Liver (tissue), 3 donors: ENCODE results near the gene CBR4.

Experiments used
- ATF3 ChIP-seq: IDR thresholded peaks from 2 replicates; pipeline ENCODE4 v1.6.1; 2016; ENCODE audit warnings: antibody characterized with exemption
- FOXA1 ChIP-seq: IDR thresholded peaks from 2 replicates; pipeline ENCODE4 v1.6.1; 2016; ENCODE audit warnings: antibody characterized with exemption
- GABPA ChIP-seq, 2 donors: IDR thresholded peaks in 1 of 2; conservative IDR thresholded peaks in 1 of 2; 2 replicates each; pipeline ENCODE4 v1.6.1; 2016; ENCODE audit warnings: antibody characterized with exemption in 2 of 2, mild to moderate bottlenecking in 1 of 2, moderate library complexity in 1 of 2
- HNF4A ChIP-seq, 2 donors: conservative IDR thresholded peaks; 2 replicates each; pipeline ENCODE4 v1.6.1; 2016; ENCODE audit warnings: antibody characterized with exemption in 2 of 2, mild to moderate bottlenecking in 2 of 2
- JUND ChIP-seq, 2 donors: IDR thresholded peaks; 2 replicates each; pipeline ENCODE4 v1.6.1; 2016; ENCODE audit warnings: antibody characterized with exemption in 2 of 2
- RXRA ChIP-seq, 2 donors: IDR thresholded peaks; 2 replicates each; pipeline ENCODE4 v1.6.1; 2017 to 2018; ENCODE audit warnings: antibody characterized with exemption in 2 of 2, mild to moderate bottlenecking in 1 of 2
- SP1 ChIP-seq: IDR thresholded peaks from 2 replicates; pipeline ENCODE4 v1.6.1; 2018; ENCODE audit warnings: antibody characterized with exemption, mild to moderate bottlenecking
- TAF1 ChIP-seq: conservative IDR thresholded peaks from 2 replicates; pipeline ENCODE4 v1.6.1; 2016; ENCODE audit warnings: antibody characterized with exemption, mild to moderate bottlenecking
- YY1 ChIP-seq: IDR thresholded peaks from 2 replicates; pipeline ENCODE4 v1.6.1; 2016; ENCODE audit warnings: antibody characterized with exemption, mild to moderate bottlenecking
- TF ChIP-seq, protein P1 (sequence below): fragments of 150-350 bp; IDR thresholded peaks from 2 replicates; pipeline ENCODE4 v1.5.1; 2017; ENCODE audit warnings: improper control_type of control experiment, low read depth, low read length; ENCODE audit not compliant: missing input control
- TF ChIP-seq, protein P2 (sequence below): IDR thresholded peaks from 2 replicates; pipeline ENCODE4 v1.6.1; 2016; ENCODE audit warnings: antibody characterized with exemption, mild to moderate bottlenecking
- TF ChIP-seq, protein P3 (sequence below): IDR thresholded peaks from 2 replicates; pipeline ENCODE4 v1.6.1; 2016; ENCODE audit warnings: antibody characterized with exemption
- donor health status: healthy.
- donor health status: healthy.

GRCh38 chr4:168981942-168982341 lies 28.1 kb downstream of the CBR4 start:
- TF ChIP-seq, protein P1, sequence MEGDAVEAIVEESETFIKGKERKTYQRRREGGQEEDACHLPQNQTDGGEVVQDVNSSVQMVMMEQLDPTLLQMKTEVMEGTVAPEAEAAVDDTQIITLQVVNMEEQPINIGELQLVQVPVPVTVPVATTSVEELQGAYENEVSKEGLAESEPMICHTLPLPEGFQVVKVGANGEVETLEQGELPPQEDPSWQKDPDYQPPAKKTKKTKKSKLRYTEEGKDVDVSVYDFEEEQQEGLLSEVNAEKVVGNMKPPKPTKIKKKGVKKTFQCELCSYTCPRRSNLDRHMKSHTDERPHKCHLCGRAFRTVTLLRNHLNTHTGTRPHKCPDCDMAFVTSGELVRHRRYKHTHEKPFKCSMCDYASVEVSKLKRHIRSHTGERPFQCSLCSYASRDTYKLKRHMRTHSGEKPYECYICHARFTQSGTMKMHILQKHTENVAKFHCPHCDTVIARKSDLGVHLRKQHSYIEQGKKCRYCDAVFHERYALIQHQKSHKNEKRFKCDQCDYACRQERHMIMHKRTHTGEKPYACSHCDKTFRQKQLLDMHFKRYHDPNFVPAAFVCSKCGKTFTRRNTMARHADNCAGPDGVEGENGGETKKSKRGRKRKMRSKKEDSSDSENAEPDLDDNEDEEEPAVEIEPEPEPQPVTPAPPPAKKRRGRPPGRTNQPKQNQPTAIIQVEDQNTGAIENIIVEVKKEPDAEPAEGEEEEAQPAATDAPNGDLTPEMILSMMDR: no peak
- TF ChIP-seq FOXA1: no peak
- TF ChIP-seq, protein P2, sequence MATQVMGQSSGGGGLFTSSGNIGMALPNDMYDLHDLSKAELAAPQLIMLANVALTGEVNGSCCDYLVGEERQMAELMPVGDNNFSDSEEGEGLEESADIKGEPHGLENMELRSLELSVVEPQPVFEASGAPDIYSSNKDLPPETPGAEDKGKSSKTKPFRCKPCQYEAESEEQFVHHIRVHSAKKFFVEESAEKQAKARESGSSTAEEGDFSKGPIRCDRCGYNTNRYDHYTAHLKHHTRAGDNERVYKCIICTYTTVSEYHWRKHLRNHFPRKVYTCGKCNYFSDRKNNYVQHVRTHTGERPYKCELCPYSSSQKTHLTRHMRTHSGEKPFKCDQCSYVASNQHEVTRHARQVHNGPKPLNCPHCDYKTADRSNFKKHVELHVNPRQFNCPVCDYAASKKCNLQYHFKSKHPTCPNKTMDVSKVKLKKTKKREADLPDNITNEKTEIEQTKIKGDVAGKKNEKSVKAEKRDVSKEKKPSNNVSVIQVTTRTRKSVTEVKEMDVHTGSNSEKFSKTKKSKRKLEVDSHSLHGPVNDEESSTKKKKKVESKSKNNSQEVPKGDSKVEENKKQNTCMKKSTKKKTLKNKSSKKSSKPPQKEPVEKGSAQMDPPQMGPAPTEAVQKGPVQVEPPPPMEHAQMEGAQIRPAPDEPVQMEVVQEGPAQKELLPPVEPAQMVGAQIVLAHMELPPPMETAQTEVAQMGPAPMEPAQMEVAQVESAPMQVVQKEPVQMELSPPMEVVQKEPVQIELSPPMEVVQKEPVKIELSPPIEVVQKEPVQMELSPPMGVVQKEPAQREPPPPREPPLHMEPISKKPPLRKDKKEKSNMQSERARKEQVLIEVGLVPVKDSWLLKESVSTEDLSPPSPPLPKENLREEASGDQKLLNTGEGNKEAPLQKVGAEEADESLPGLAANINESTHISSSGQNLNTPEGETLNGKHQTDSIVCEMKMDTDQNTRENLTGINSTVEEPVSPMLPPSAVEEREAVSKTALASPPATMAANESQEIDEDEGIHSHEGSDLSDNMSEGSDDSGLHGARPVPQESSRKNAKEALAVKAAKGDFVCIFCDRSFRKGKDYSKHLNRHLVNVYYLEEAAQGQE: no peak
- TF ChIP-seq YY1: no peak
- no peak for TF ChIP-seq JUND (IDR thresholded peaks at IDR 0.05)
- TF ChIP-seq RXRA (IDR thresholded peaks at IDR 0.05): no peak
- no peak for TF ChIP-seq GABPA (IDR thresholded peaks at IDR 0.05 in 1 of 2, conservative IDR thresholded peaks at IDR 0.05 in 1 of 2)
- TF ChIP-seq TAF1: no peak
- no peak for TF ChIP-seq HNF4A (conservative IDR thresholded peaks at IDR 0.05)
- TF ChIP-seq ATF3: no peak
- TF ChIP-seq, protein P3, sequence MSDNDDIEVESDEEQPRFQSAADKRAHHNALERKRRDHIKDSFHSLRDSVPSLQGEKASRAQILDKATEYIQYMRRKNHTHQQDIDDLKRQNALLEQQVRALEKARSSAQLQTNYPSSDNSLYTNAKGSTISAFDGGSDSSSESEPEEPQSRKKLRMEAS: no peak
- no peak for TF ChIP-seq SP1
